Retinal pigment epithelial cell (primary cell): ENCODE data around the gene CCSAP.

Source experiments
- DNase-seq: peaks from one replicate; pipeline ENCODE4 v3.0.0-alpha.2; 2010; ENCODE audit warnings: low read depth
- H3K4me3 ChIP-seq: 2 replicates; pipeline ENCODE4 v1.5.1; 2011; ENCODE audit warnings: mild to moderate bottlenecking, low read length, control low read depth, moderate library complexity
- TF ChIP-seq, protein P1 (sequence below): conservative IDR thresholded peaks from 2 replicates; pipeline ENCODE4 v1.5.1; 2011; ENCODE audit warnings: low read depth, low read length, control low read depth, inconsistent platforms

The CCSAP gene

DNA sequence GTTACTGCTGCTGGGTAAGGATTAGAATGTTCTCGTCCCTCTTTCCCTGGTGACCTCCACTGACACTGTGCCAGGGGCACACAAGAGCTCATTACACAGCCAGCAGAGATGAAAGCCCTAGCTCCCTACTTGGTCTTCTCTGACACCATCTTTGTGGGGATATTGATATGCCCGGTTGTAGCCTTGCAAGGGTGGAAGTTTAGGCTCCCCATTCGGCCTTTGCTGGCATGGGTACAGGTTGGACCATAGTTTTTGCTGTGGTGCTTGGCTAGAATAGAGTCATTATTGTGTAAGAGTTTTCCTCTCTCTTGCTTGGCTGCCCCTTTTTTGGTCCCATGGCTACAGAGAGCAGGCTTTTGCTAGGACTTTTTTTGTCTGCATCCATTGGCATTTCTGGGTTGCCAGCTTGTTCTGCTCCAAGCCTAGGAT, 59.6 kb downstream of the CCSAP start:
- TF ChIP-seq, protein P1, sequence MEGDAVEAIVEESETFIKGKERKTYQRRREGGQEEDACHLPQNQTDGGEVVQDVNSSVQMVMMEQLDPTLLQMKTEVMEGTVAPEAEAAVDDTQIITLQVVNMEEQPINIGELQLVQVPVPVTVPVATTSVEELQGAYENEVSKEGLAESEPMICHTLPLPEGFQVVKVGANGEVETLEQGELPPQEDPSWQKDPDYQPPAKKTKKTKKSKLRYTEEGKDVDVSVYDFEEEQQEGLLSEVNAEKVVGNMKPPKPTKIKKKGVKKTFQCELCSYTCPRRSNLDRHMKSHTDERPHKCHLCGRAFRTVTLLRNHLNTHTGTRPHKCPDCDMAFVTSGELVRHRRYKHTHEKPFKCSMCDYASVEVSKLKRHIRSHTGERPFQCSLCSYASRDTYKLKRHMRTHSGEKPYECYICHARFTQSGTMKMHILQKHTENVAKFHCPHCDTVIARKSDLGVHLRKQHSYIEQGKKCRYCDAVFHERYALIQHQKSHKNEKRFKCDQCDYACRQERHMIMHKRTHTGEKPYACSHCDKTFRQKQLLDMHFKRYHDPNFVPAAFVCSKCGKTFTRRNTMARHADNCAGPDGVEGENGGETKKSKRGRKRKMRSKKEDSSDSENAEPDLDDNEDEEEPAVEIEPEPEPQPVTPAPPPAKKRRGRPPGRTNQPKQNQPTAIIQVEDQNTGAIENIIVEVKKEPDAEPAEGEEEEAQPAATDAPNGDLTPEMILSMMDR: no peak
- no peak for DNase-seq
- H3K4me3 ChIP-seq: no peak overlapping the region

DNA sequence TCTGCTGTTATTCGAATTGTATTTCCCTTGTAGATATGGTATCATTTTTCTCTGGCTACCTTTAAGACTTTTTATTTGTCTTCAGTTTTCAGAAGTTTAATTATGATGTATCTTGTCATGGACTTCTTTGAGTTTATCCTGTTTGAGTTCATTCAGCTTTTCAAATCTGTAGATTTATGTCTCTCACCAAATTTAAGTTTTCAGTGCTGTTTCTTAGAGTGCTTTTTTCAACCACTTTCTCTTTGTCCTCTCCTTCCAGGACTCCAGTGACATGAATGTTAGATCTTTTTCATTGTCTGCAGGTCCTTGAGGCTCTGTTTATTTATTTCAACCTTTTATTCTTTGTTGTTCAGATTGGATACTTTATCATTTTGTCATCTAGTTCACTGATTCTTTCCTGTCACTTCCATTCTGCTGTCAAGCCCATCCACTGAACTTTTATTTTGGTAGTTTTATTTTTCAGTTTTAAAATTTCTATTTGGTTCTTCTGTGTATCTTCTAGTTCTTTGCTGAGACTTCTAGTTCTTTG, 60.5 kb downstream of the CCSAP start:
- DNase-seq: no peak
- H3K4me3 ChIP-seq: no peak overlapping the region
- TF ChIP-seq, protein P1: no peak

DNA sequence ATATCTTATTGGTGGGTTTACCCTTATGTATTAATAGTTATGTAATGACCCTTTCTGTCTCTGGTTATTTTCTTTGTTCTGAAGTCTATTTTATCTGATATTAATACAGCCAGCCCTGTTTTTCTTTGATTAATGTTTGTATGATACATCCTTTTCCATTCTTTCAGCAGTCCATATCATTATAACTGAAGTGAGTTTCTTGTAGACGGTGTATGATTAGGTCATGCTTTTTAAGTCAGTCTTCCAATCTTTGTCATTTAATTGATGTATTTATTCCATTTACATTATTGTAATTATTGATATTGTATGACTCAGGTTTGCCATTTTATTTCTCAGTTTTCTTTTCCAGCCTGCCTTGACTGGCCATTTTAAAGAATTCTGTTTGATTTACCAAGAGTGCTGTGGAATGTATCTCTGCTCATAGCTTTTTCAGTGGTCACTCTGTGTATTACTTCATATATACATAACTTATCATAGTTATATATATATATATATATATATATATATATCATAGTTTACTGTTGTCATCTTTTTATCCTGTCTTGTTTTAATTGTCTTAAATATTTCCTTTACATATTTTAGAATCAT, 61.4 kb downstream of the CCSAP start:
- DNase-seq: no peak
- TF ChIP-seq, protein P1: no peak
- H3K4me3 ChIP-seq: no peak overlapping the region

DNA sequence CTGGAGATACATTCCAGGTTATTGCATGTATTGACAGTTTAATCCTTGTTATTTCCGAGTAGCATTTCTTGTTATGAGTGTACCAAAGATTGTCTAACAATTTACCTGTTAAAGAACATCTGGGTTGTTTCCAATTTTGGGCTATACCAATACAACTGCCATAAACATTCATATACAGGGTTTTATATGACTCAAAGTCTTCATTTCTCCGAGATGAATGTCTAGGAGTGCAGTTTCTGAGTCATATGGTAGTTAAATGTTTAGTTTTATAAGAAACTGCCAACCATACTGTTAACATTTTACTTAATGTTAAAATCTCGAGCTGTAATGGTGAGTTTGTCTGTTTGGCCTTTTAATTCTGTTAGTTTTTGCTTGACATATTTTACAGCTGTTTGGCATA, 61.9 kb downstream of the CCSAP start:
- DNase-seq: no peak
- TF ChIP-seq, protein P1: no peak
- no peak overlapping the region for H3K4me3 ChIP-seq

DNA sequence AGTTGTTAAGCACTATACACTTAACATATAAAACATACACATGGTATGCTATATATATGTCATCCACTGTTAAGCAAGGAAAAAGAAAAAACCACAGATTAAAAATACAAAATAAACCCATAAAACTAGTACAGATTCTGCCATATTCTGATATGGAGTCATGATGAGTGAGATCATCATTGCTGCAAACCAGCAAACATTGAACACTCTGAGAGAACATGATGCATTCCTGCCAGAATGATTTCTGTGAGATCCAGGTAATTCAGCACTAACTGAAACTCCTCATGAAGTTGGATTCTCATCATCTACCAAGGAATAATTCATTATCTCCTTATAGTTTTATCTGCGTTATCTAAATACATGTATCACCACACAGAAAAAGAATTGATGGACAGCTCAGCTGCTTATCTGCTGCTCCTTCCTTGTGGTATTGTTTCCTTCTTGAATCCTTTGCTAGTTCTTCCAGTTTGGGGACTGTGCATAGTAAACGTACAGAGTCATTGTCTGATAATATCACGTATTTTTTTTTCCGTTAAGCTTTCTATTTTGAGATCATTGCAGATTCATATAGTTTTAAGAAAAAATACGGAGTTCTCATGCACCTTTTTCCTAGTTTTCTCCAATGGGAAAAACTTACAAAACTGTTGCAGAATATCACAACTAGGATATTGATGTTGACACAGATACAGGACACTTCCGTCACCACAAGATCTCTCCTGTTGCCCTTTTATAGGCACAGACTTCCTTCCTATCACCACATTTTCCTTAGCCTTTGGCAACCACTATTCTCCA, 62.6 kb downstream of the CCSAP start:
- TF ChIP-seq, protein P1: no peak
- DNase-seq: no peak
- H3K4me3 ChIP-seq: no peak overlapping the region

DNA sequence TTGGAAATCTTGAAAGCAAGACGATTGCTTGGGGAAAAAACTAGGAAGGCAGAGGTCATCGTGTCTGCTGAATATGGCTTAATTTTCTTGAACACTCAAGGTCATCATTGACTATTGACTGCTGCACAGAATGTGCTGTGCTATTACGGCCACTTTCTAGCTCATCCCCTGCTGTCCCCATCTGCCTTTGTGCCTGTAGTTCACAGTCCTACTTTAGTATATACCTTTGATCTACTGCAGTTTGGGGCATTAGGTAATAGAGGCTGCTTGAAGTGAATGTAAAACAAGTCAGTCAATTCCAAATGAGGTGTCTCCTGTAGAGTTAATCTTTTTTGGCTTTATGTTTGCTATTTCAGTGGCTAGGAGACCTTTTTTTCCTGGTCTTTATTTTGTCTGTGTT, 63.6 kb downstream of the CCSAP start:
- TF ChIP-seq, protein P1: no peak
- no peak overlapping the region for H3K4me3 ChIP-seq
- DNase-seq: no peak
